Measurements from ENCODE around the gene MTFR2. TPM values are rescaled to one million over a fixed set of nuclear protein-coding genes. Genes with fewer than 3 reads are reported as not detected.

The MTFR2 gene
- total RNA-seq, 1 experiment from 2014 or later: 18.5 TPM

- no peak for DNase-seq
- TF ChIP-seq, protein P1, sequence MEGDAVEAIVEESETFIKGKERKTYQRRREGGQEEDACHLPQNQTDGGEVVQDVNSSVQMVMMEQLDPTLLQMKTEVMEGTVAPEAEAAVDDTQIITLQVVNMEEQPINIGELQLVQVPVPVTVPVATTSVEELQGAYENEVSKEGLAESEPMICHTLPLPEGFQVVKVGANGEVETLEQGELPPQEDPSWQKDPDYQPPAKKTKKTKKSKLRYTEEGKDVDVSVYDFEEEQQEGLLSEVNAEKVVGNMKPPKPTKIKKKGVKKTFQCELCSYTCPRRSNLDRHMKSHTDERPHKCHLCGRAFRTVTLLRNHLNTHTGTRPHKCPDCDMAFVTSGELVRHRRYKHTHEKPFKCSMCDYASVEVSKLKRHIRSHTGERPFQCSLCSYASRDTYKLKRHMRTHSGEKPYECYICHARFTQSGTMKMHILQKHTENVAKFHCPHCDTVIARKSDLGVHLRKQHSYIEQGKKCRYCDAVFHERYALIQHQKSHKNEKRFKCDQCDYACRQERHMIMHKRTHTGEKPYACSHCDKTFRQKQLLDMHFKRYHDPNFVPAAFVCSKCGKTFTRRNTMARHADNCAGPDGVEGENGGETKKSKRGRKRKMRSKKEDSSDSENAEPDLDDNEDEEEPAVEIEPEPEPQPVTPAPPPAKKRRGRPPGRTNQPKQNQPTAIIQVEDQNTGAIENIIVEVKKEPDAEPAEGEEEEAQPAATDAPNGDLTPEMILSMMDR (IDR thresholded peaks at IDR 0.05; ENCODE audit: insufficient read depth in 1 of 2, low read depth in 1 of 2, low read length in 1 of 2, severe bottlenecking in 1 of 2, unreplicated experiment in 1 of 2): no peak
- Histone ChIP-seq H3K4me3 (ENCODE audit: low read depth, low read length) (no peak overlapping the region), H3K27me3 (replicated peaks; ENCODE audit: control insufficient read depth, insufficient read depth, low read length) (no peaks in the 10 kb centered on the region), H3K36me3 (ENCODE audit: control insufficient read depth, insufficient read depth, low read length) (no peaks in the 10 kb centered on the region), H3K4me1 (no peaks in the 10 kb centered on the region), H3K9me3 (no peaks in the 10 kb centered on the region)
- intact Hi-C loops (cut with micrococcal nuclease; ENCODE audit: unreplicated experiment): no loop called here
- no peaks in the 10 kb centered on the region for H3K27me3 Mint-ChIP-seq (ENCODE audit: insufficient read depth, unreplicated experiment)
- H3K4me3 Mint-ChIP-seq (ENCODE audit: unreplicated experiment): no peak overlapping the region
- peaks cover 36% of the 10 kb centered on the region for H3K36me3 Mint-ChIP-seq (ENCODE audit: insufficient read depth, unreplicated experiment)
- no TSS peak for BruUV-seq (replicated peaks)
- H3K27ac Mint-ChIP-seq (ENCODE audit: unreplicated experiment): no peak overlapping the region
- ChIA-PET CTCF (no interaction called here), POLR2A (no interaction called here)
- H3K4me1 Mint-ChIP-seq (ENCODE audit: low read depth, unreplicated experiment): peaks cover 6% of the 10 kb centered on the region
- no peaks in the 10 kb centered on the region for H3K9me3 Mint-ChIP-seq (ENCODE audit: unreplicated experiment)
Measured at GRCh38 chr6:136235233-136235564, 14.9 kb downstream of the MTFR2 start.

- H3K9me3 Mint-ChIP-seq (ENCODE audit: unreplicated experiment): no peaks in the 10 kb centered on the region
- no peak for DNase-seq
- Histone ChIP-seq H3K27me3 (replicated peaks; ENCODE audit: control insufficient read depth, insufficient read depth, low read length) (no peaks in the 10 kb centered on the region), H3K36me3 (ENCODE audit: control insufficient read depth, insufficient read depth, low read length) (no peaks in the 10 kb centered on the region), H3K4me3 (ENCODE audit: low read depth, low read length) (no peak overlapping the region), H3K4me1 (peaks cover 2% of the 10 kb centered on the region; the same call in 1 of the 2 replicates), H3K9me3 (no peaks in the 10 kb centered on the region)
- intact Hi-C loops (cut with micrococcal nuclease; ENCODE audit: unreplicated experiment): no loop called here
- no peak overlapping the region for H3K27ac Mint-ChIP-seq (ENCODE audit: unreplicated experiment)
- peaks cover 47% of the 10 kb centered on the region for H3K36me3 Mint-ChIP-seq (ENCODE audit: insufficient read depth, unreplicated experiment)
- H3K4me1 Mint-ChIP-seq (ENCODE audit: low read depth, unreplicated experiment): peaks cover 11% of the 10 kb centered on the region
- CTCF ChIA-PET: no interaction called here
- TF ChIP-seq, protein P1 (IDR thresholded peaks at IDR 0.05; ENCODE audit: insufficient read depth in 1 of 2, low read depth in 1 of 2, low read length in 1 of 2, severe bottlenecking in 1 of 2, unreplicated experiment in 1 of 2): no peak
- no TSS peak for BruUV-seq (replicated peaks)
- H3K27me3 Mint-ChIP-seq (ENCODE audit: insufficient read depth, unreplicated experiment): no peaks in the 10 kb centered on the region
- POLR2A ChIA-PET: no interaction called here
- H3K4me3 Mint-ChIP-seq (ENCODE audit: unreplicated experiment): no peak overlapping the region
Measured at GRCh38 chr6:136232701-136233100, 17.4 kb downstream of the MTFR2 start.

- no peaks in the 10 kb centered on the region for H3K9me3 ChIP-seq
- Mint-ChIP-seq H3K27ac (ENCODE audit: unreplicated experiment) (no peak overlapping the region), H3K9me3 (ENCODE audit: unreplicated experiment) (no peaks in the 10 kb centered on the region), H3K27me3 (ENCODE audit: insufficient read depth, unreplicated experiment) (no peaks in the 10 kb centered on the region), H3K4me3 (ENCODE audit: unreplicated experiment) (no peak overlapping the region), H3K4me1 (ENCODE audit: low read depth, unreplicated experiment) (peaks cover 16% of the 10 kb centered on the region), H3K36me3 (ENCODE audit: insufficient read depth, unreplicated experiment) (peaks cover 36% of the 10 kb centered on the region)
- no peaks in the 10 kb centered on the region for H3K27me3 ChIP-seq (replicated peaks; ENCODE audit: control insufficient read depth, insufficient read depth, low read length)
- ChIA-PET CTCF (no interaction called here), POLR2A (no interaction called here)
- BruUV-seq (replicated peaks): no TSS peak
- no peak overlapping the region for H3K4me3 ChIP-seq (ENCODE audit: low read depth, low read length)
- intact Hi-C loops (cut with micrococcal nuclease; ENCODE audit: unreplicated experiment): no loop called here
- TF ChIP-seq, protein P1 (IDR thresholded peaks at IDR 0.05; ENCODE audit: insufficient read depth in 1 of 2, low read depth in 1 of 2, low read length in 1 of 2, severe bottlenecking in 1 of 2, unreplicated experiment in 1 of 2): no peak
- DNase-seq: no peak
- no peaks in the 10 kb centered on the region for H3K36me3 ChIP-seq (ENCODE audit: control insufficient read depth, insufficient read depth, low read length)
- peaks cover 18% of the 10 kb centered on the region for H3K4me1 ChIP-seq
Measured at GRCh38 chr6:136230219-136230853, 19.8 kb downstream of the MTFR2 start.
